IMR-90 (cell line): ENCODE measurements around the gene WAC. TPM values are rescaled to one million over a fixed set of nuclear protein-coding genes. Genes with fewer than 3 reads are reported as not detected.

Experiments
- ATAC-seq: fragments of 200-7000 bp; cut with Tn5 transposase; 2 replicates; pipeline ENCODE4 v1.9.1; 2020; ENCODE audit warnings: low read depth, mild to moderate bottlenecking, moderate library complexity
- BruUV-seq: library from RNA; stranded (reverse); fragments of 400-500 nt; replicated peaks from 2 replicates; lab custom pipeline; 2021; lab: Mats Ljungman, UMichigan
- CTCF ChIA-PET: fragments of 300-600 bp; formaldehyde crosslinking; extraction: SDS; loops from one replicate; lab custom pipeline; 2021; ENCODE audit warnings: antibody characterized with exemption; lab: Yijun Ruan, JAX
- POLR2A ChIA-PET: fragments of 300-600 bp; sonication (Branson Sonifier 250); formaldehyde crosslinking; loops from one replicate; lab custom pipeline; 2022; ENCODE audit warnings: antibody characterized with exemption; ENCODE audit not compliant: unreplicated experiment; lab: Charles Lee
- DNase-seq: peaks from one replicate; pipeline ENCODE4 v3.0.0; 2013
- H2AFZ ChIP-seq: replicated peaks from 2 replicates; pipeline ENCODE3; 2013; ENCODE audit warnings: low read length, mild to moderate bottlenecking; ENCODE audit not compliant: poor library complexity
- H2AK5ac ChIP-seq: 2 replicates; pipeline ENCODE4 v1.6.1; 2013; ENCODE audit warnings: low read depth, low read length, inconsistent platforms
- H2AK9ac ChIP-seq: replicated peaks from 2 replicates; pipeline ENCODE3; 2013; ENCODE audit warnings: mild to moderate bottlenecking, low read depth, low read length, moderate library complexity; ENCODE audit not compliant: poor library complexity
- H2BK120ac ChIP-seq: 2 replicates; pipeline ENCODE4 v1.6.1; 2013; ENCODE audit warnings: low read depth, low read length, inconsistent platforms
- H2BK15ac ChIP-seq: 3 replicates; pipeline ENCODE4 v1.6.1; 2013; ENCODE audit warnings: low read depth, low read length, inconsistent platforms
- H2BK20ac ChIP-seq: 2 replicates; pipeline ENCODE4 v1.6.1; 2013; ENCODE audit warnings: low read depth, mild to moderate bottlenecking, inconsistent platforms, low read length, moderate library complexity
- H2BK5ac ChIP-seq: 2 replicates; pipeline ENCODE4 v1.6.1; 2013; ENCODE audit warnings: mild to moderate bottlenecking, low read depth, low read length, inconsistent platforms; ENCODE audit not compliant: poor library complexity, severe bottlenecking
- H3K14ac ChIP-seq: replicated peaks from 2 replicates; pipeline ENCODE4 v1.6.1; 2013; ENCODE audit warnings: low read depth, low read length, inconsistent platforms
- H3K18ac ChIP-seq: 2 replicates; pipeline ENCODE4 v1.6.1; 2013; ENCODE audit warnings: low read depth, low read length, control low read depth
- H3K23ac ChIP-seq: 2 replicates; pipeline ENCODE4 v1.6.1; 2013; ENCODE audit warnings: low read depth, low read length, inconsistent platforms
- H3K27ac ChIP-seq: 2 replicates; pipeline ENCODE4 v1.5.1; 2013; ENCODE audit warnings: mild to moderate bottlenecking, control low read depth, low read length; ENCODE audit not compliant: insufficient read depth
- H3K27me3 ChIP-seq: 2 replicates; pipeline ENCODE4 v1.6.1; 2013; ENCODE audit warnings: low read length; ENCODE audit not compliant: control insufficient read depth, insufficient read depth
- H3K36me3 ChIP-seq: 2 replicates; pipeline ENCODE4 v1.6.1; 2013; ENCODE audit warnings: low read length, mixed read lengths; ENCODE audit not compliant: control insufficient read depth, insufficient read depth
- H3K4ac ChIP-seq: 2 replicates; pipeline ENCODE4 v1.6.1; 2013; ENCODE audit warnings: low read depth, low read length, inconsistent platforms
- H3K4me1 ChIP-seq: 2 replicates; pipeline ENCODE4 v1.6.1; 2013; ENCODE audit warnings: low read length, mixed read lengths; ENCODE audit not compliant: control insufficient read depth, insufficient read depth
- H3K4me2 ChIP-seq: 2 replicates; pipeline ENCODE4 v1.6.1; 2013; ENCODE audit warnings: low read depth, mild to moderate bottlenecking, control low read depth, low read length, moderate library complexity
- H3K4me3 ChIP-seq: 2 replicates; pipeline ENCODE4 v1.5.1; 2013; ENCODE audit warnings: low read depth, mild to moderate bottlenecking, control low read depth, low read length, moderate library complexity; ENCODE audit not compliant: insufficient read depth
- H3K56ac ChIP-seq: 2 replicates; pipeline ENCODE4 v1.6.1; 2013; ENCODE audit warnings: low read length, inconsistent platforms; ENCODE audit not compliant: insufficient read depth; ENCODE audit errors: extremely low read depth
- H3K79me1 ChIP-seq, 2 experiments: 2 replicates each; pipeline ENCODE4 v1.6.1; 2013; ENCODE audit warnings: low read length in 2 of 2, inconsistent platforms in 1 of 2, low read depth in 1 of 2
- H3K9ac ChIP-seq: 2 replicates; pipeline ENCODE4 v1.6.1; 2013; ENCODE audit warnings: low read depth, low read length, control low read depth
- H3K9me1 ChIP-seq: 2 replicates; pipeline ENCODE4 v1.6.1; 2013; ENCODE audit warnings: low read length, inconsistent platforms; ENCODE audit not compliant: insufficient read depth
- H3K9me3 ChIP-seq: 2 replicates; pipeline ENCODE4 v1.6.1; 2013; ENCODE audit warnings: low read length; ENCODE audit not compliant: control insufficient read depth, insufficient read depth
- H4K20me1 ChIP-seq: 2 replicates; pipeline ENCODE4 v1.6.1; 2013; ENCODE audit warnings: low read length, inconsistent platforms; ENCODE audit not compliant: insufficient read depth
- H4K5ac ChIP-seq: 2 replicates; pipeline ENCODE4 v1.6.1; 2013; ENCODE audit warnings: mild to moderate bottlenecking, low read depth, low read length, control low read depth
- H4K8ac ChIP-seq, 2 experiments: 2 replicates each; pipeline ENCODE4 v1.6.1; 2013; ENCODE audit warnings: low read depth in 2 of 2, low read length in 2 of 2, control low read depth in 1 of 2, inconsistent platforms in 1 of 2
- H4K91ac ChIP-seq: 2 replicates; pipeline ENCODE4 v1.6.1; 2013; ENCODE audit warnings: low read depth, low read length, inconsistent platforms; ENCODE audit not compliant: insufficient read depth
- MAFK ChIP-seq: IDR thresholded peaks from 2 replicates; pipeline ENCODE4 v1.6.1; 2012; ENCODE audit warnings: low read depth, low read length, improper control_type of control experiment
- RAD21 ChIP-seq: IDR thresholded peaks from 2 replicates; pipeline ENCODE4 v1.6.1; 2012; ENCODE audit warnings: low read length, improper control_type of control experiment
- WGBS, 2 experiments: methylation state at CpG; one replicate each; pipeline versions ENCODE4 v1.1.5 to v1.1.7; 2013; ENCODE audit warnings: missing lambda C conversion rate in 2 of 2; ENCODE audit not compliant: insufficient read length in 1 of 2; ENCODE audit errors: extremely low coverage in 2 of 2; 5-methylcytosine and 5-hydroxymethylcytosine counted together
- dilution Hi-C: fragments of 300-500 bp; cut with HindIII; formaldehyde crosslinking; loops from one replicate; pipeline ENCODE4 v1.14.3; 2018; ENCODE audit warnings: low sequenced_read_pairs; ENCODE audit not compliant: unreplicated experiment
- in situ Hi-C: fragments of 300-500 bp; cut with MboI; formaldehyde crosslinking; loops from 3 replicates; pipeline ENCODE4 v1.14.3; 2019; ENCODE audit warnings: low sequenced_read_pairs, inconsistent platforms, mixed read lengths
- intact Hi-C: fragments of 100-400 bp; cut with micrococcal nuclease; formaldehyde crosslinking; loops from 2 replicates; pipeline ENCODE4 v1.10.0; 2022
- polyA plus RNA-seq, 3 experiments: library from polyadenylated mRNA; depleted of rRNA; stranded (reverse); fragments of >200 nt; gene quantifications; 2 replicates each; pipeline ENCODE4 v1.2.3, GENCODE V29; 2012; ENCODE audit warnings: low replicate concordance in 1 of 3
- total RNA-seq: library from RNA; depleted of rRNA; stranded (reverse); fragments of >200 nt; gene quantifications from 2 replicates; pipeline ENCODE4 v1.2.3, GENCODE V29; 2012

WAC gene
- total and polyA plus RNA-seq, 2 of the 4 experiments (the other 2 are of a cell fraction): 39.6 to 52.2 TPM

DNA sequence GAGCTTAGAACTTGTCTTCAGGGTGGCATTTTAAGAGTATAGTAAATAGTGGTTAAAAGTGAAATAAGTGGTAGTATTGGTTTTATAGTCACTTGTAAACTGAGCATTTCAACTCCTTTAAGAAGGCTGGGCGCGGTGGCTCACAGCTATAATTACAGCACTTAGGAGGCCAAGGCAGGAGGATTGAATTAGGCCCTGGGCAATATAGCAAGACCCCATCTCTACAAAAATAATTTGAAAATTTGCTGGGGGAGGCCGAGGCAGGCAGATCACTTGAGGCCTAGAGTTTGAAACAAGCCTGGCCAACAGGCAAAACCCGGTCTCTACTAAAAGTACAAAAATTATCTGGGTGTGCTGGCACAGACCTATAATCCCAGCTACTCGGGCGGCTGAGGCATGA is 80.0 kb downstream of the WAC start:
- no peak overlapping the region for H3K9ac ChIP-seq
- ATAC-seq (no peak), DNase-seq (no peak)
- POLR2A ChIA-PET: no interaction called here
- 88% methylated on average over 1 of the region's 6 CpGs; no CpG with 5 or more reads in 1 of the 2 experiments for WGBS, 2 experiments
- H2AFZ ChIP-seq: no peak overlapping the region
- H2BK5ac ChIP-seq: no peak overlapping the region
- no peak overlapping the region for H2AK5ac ChIP-seq
- H3K4ac ChIP-seq: no peak overlapping the region
- H3K4me3 ChIP-seq: no peak overlapping the region
- intact Hi-C loops (no loop called here), dilution Hi-C loops (no loop called here), in situ Hi-C loops (no loop called here)
- H3K36me3 ChIP-seq: peaks cover 56% of the 10 kb centered on the region
- no peak overlapping the region for H3K27ac ChIP-seq
- no peaks in the 10 kb centered on the region for H3K4me1 ChIP-seq
- H3K18ac ChIP-seq: no peak overlapping the region
- BruUV-seq: no TSS peak
- H2BK20ac ChIP-seq: no peak overlapping the region
- H4K5ac ChIP-seq: no peak overlapping the region
- no peak overlapping the region for H4K91ac ChIP-seq
- no peak overlapping the region for H3K14ac ChIP-seq
- H4K20me1 ChIP-seq: peaks cover 11% of the 10 kb centered on the region
- no peaks in the 10 kb centered on the region for H3K27me3 ChIP-seq
- H3K23ac ChIP-seq: no peak overlapping the region
- H3K56ac ChIP-seq: no peak overlapping the region
- H3K79me1 ChIP-seq: peaks cover 26 to 51% of the 10 kb centered on the region in 2 experiments
- H3K9me3 ChIP-seq: no peaks in the 10 kb centered on the region
- H2BK120ac ChIP-seq: no peak overlapping the region
- TF ChIP-seq MAFK (no peak), RAD21 (no peak)
- H3K4me2 ChIP-seq: no peak overlapping the region
- CTCF ChIA-PET: no interaction called here
- peaks cover 6% of the 10 kb centered on the region for H3K9me1 ChIP-seq
- H4K8ac ChIP-seq: no peak overlapping the region
- H2AK9ac ChIP-seq: no peak overlapping the region
- H2BK15ac ChIP-seq: no peak overlapping the region
